Measurements from ENCODE around the gene CR1. TPM values are rescaled to one million over a fixed set of nuclear protein-coding genes. Genes with fewer than 3 reads are reported as not detected.
"Not testable (repeated sequence)": the region's sequence is repeated elsewhere in the genome, so short reads cannot be mapped to it uniquely, and the experiment has no call there.

CR1 gene
- total and polyA plus RNA-seq, 2 of the 8 experiments (the other 6 are each of a cell fraction or from before 2014, with no cell fraction given) = 0.15 to 0.22 TPM

DNA sequence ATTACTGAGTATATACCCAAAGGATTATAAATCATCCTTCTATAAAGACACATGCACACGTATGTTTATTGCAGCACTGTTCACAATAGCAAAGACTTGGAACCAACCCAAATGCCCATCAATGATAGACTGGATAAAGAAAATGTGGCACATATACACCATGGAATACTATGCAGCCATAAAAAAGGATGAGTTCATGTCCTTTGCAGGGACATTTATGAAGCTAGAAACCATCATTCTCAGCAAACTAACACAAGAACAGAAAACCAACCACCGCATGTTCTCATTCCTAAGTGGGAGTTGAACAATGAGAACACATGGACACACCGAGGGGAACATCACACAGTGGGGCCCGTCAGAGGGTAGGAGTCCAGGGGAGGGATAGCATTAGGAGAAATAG lies 98.1 kb downstream of the CR1 start:
- H4K91ac ChIP-seq (replicated peaks; ENCODE audit: insufficient read length, low read length); H2AFZ ChIP-seq (ENCODE audit: low read length); H3K9me3 ChIP-seq (ENCODE audit: insufficient read depth in 2 of 2, low read depth in 1 of 2, low read length in 1 of 2); H3K79me2 ChIP-seq (ENCODE audit: control insufficient read depth in 1 of 2, insufficient read depth in 2 of 2, low read length in 2 of 2); H3K4me2 ChIP-seq (ENCODE audit: insufficient read depth in 1 of 2, low read depth in 2 of 2, low read length in 2 of 2); H3K4me3 ChIP-seq (ENCODE audit: extremely low read depth in 1 of 4, insufficient read depth in 2 of 4, low read depth in 3 of 4, low read length in 4 of 4); DNase-seq (ENCODE audit: low read depth in 1 of 2, low spot score in 2 of 2); H4K8ac ChIP-seq (ENCODE audit: extremely low read depth, insufficient read depth, low read length); H2BK120ac ChIP-seq (replicated peaks; ENCODE audit: low read depth, low read length); H3K14ac ChIP-seq (ENCODE audit: insufficient read length); H3K36me3 ChIP-seq (ENCODE audit: control insufficient read depth in 2 of 4, insufficient read depth in 4 of 4, low read length in 3 of 4); H4K20me1 ChIP-seq (replicated peaks in 1 of 2; ENCODE audit: control insufficient read depth in 1 of 2, insufficient read depth in 2 of 2, low read length in 2 of 2); H3K4ac ChIP-seq (replicated peaks; ENCODE audit: insufficient read length, low read depth, low read length); H2BK5ac ChIP-seq (ENCODE audit: low read depth, low read length); H4K5ac ChIP-seq (ENCODE audit: insufficient read length, low read depth, low read length); H2BK15ac ChIP-seq (ENCODE audit: low read length); H3K27me3 ChIP-seq (replicated peaks in 1 of 4; ENCODE audit: control insufficient read depth in 3 of 4, extremely low read depth in 1 of 4, insufficient read depth in 3 of 4, low read length in 3 of 4); POLR2A ChIA-PET (ENCODE audit: partially characterized antibody); H3K23ac ChIP-seq (ENCODE audit: insufficient read length); H3K79me1 ChIP-seq (ENCODE audit: low read depth, low read length); H2BK12ac ChIP-seq (ENCODE audit: low read depth, low read length); H2AK5ac ChIP-seq (ENCODE audit: low read depth, low read length); H3K56ac ChIP-seq (replicated peaks; ENCODE audit: insufficient read length, low read depth, low read length); H3K23me2 ChIP-seq (ENCODE audit: low read depth, low read length); H3K4me1 ChIP-seq (replicated peaks in 1 of 4; ENCODE audit: control insufficient read depth in 3 of 4, insufficient read depth in 4 of 4, low read length in 3 of 4); H2BK20ac ChIP-seq (ENCODE audit: low read length); FAIRE-seq; H3K27ac ChIP-seq (ENCODE audit: low read depth, low read length); H3K18ac ChIP-seq (ENCODE audit: extremely low read depth, low read length); H3K9ac ChIP-seq (replicated peaks in 1 of 4; ENCODE audit: extremely low read depth in 1 of 4, low read depth in 3 of 4, low read length in 3 of 4): not testable (repeated sequence)
- CTCF ChIA-PET (ENCODE audit: partially characterized antibody) = interaction anchor here (0.6 to 1.8 kb wide), 3 partner anchors 17 to 1654 kb away, joined by 3 to 4 read pairs (median 4); no protein-coding TSS in a partner anchor
- WGBS, 2 experiments (ENCODE audit: extremely low coverage in 1 of 2, insufficient coverage in 1 of 2, insufficient read length in 1 of 2, insufficient replicate concordance in 2 of 2, low coverage in 1 of 2, low lambda C conversion rate in 2 of 2, missing lambda C conversion rate in 1 of 2) = 90% methylated on average over 4 of the region's 4 CpGs; no CpG with 5 or more reads in 1 of the 2 experiments
